Neural cell (in vitro differentiated cells): ENCODE data around the gene MSH3.

Experiments used
- EP300 ChIP-seq: fragments of 450-650 bp; conservative IDR thresholded peaks from 2 replicates; pipeline ENCODE4 v1.6.1; 2014; ENCODE audit warnings: antibody characterized with exemption, mild to moderate bottlenecking, moderate library complexity; ENCODE audit not compliant: poor library complexity, severe bottlenecking
- POLR2AphosphoS5 ChIP-seq: IDR thresholded peaks from 2 replicates; pipeline ENCODE4 v1.6.1; 2012
- TF ChIP-seq, protein P1 (sequence below): fragments of 450-650 bp; IDR thresholded peaks from 2 replicates; pipeline ENCODE4 v1.5.1; 2014; ENCODE audit warnings: antibody characterized with exemption, mild to moderate bottlenecking, moderate library complexity; ENCODE audit not compliant: poor library complexity, severe bottlenecking

DNA sequence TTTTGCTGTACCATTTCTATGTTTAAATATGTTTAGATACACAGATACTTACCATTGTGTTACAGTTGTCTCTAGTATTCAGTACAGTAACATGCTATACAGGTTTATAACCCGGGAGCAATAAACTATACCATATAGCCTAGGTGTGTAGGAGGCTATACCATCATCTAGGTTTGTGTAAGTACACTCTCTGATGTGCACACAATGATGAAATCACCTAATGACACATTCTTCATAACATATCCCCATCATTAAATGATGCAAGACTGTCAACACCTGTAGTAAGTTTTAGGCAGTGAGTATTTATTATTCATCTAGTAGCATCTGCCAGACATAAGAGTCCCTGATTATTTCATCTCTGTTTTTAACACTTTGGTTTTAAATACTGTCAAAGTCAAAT, 7.7 kb downstream of the MSH3 start:
- TF ChIP-seq EP300 (no peak), POLR2AphosphoS5 (no peak)
- TF ChIP-seq, protein P1, sequence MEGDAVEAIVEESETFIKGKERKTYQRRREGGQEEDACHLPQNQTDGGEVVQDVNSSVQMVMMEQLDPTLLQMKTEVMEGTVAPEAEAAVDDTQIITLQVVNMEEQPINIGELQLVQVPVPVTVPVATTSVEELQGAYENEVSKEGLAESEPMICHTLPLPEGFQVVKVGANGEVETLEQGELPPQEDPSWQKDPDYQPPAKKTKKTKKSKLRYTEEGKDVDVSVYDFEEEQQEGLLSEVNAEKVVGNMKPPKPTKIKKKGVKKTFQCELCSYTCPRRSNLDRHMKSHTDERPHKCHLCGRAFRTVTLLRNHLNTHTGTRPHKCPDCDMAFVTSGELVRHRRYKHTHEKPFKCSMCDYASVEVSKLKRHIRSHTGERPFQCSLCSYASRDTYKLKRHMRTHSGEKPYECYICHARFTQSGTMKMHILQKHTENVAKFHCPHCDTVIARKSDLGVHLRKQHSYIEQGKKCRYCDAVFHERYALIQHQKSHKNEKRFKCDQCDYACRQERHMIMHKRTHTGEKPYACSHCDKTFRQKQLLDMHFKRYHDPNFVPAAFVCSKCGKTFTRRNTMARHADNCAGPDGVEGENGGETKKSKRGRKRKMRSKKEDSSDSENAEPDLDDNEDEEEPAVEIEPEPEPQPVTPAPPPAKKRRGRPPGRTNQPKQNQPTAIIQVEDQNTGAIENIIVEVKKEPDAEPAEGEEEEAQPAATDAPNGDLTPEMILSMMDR: no peak
